Hepatocyte (in vitro differentiated cells): ENCODE results near the gene HOXC12. TPM values are rescaled to one million over a fixed set of nuclear protein-coding genes. Genes with fewer than 3 reads are reported as not detected.
A peak's percentile ranks its signal among the peaks of the same experiment; 100 is the strongest.

Experiments
- DNase-seq: peaks from one replicate; pipeline ENCODE4 v3.0.0-alpha.2; 2016; ENCODE audit warnings: low spot score
- H2AFZ ChIP-seq: fragments of 200-600 bp; sonication (generic); 2 replicates; pipeline ENCODE4 v1.6.0; 2016; ENCODE audit warnings: antibody characterized with exemption, mild to moderate bottlenecking
- H3K27ac ChIP-seq: fragments of 200-600 bp; sonication (generic); 2 replicates; pipeline ENCODE4 v1.5.1; 2016; ENCODE audit warnings: mild to moderate bottlenecking
- H3K27me3 ChIP-seq: fragments of 200-600 bp; sonication (generic); 2 replicates; pipeline ENCODE4 v1.6.1; 2016
- H3K36me3 ChIP-seq: fragments of 200-600 bp; sonication (generic); replicated peaks from 2 replicates; pipeline ENCODE4 v1.5.1; 2016; ENCODE audit warnings: low read depth; ENCODE audit not compliant: insufficient read depth
- H3K4me1 ChIP-seq: fragments of 200-600 bp; sonication (generic); 2 replicates; pipeline ENCODE4 v1.5.1; 2016; ENCODE audit warnings: mild to moderate bottlenecking, moderate library complexity; ENCODE audit not compliant: insufficient read depth
- H3K4me2 ChIP-seq: fragments of 200-600 bp; sonication (generic); 2 replicates; pipeline ENCODE4 v1.6.0; 2016
- H3K4me3 ChIP-seq: fragments of 200-600 bp; sonication (generic); 2 replicates; pipeline ENCODE4 v1.5.1; 2016; ENCODE audit warnings: mild to moderate bottlenecking
- H3K79me2 ChIP-seq: fragments of 200-600 bp; sonication (generic); 2 replicates; pipeline ENCODE4 v1.6.0; 2017; ENCODE audit warnings: mild to moderate bottlenecking
- H3K9me2 ChIP-seq: fragments of 200-600 bp; sonication (generic); replicated peaks from 2 replicates; pipeline ENCODE4 v1.6.0; 2017; ENCODE audit warnings: mild to moderate bottlenecking; ENCODE audit not compliant: insufficient read depth
- H3K9me3 ChIP-seq: fragments of 200-600 bp; sonication (generic); 2 replicates; pipeline ENCODE4 v1.5.1; 2016; ENCODE audit warnings: low read depth, mild to moderate bottlenecking
- H4K20me1 ChIP-seq: fragments of 200-600 bp; sonication (generic); 2 replicates; pipeline ENCODE4 v1.6.0; 2016; ENCODE audit warnings: mild to moderate bottlenecking; ENCODE audit not compliant: insufficient read depth, poor library complexity, severe bottlenecking
- EZH2 ChIP-seq: fragments of 200-600 bp; sonication (generic); IDR thresholded peaks from 2 replicates; pipeline ENCODE4 v1.6.1; 2016; ENCODE audit warnings: antibody characterized with exemption, mild to moderate bottlenecking, borderline replicate concordance
- EZH2phosphoT487 ChIP-seq: fragments of 200-600 bp; sonication (generic); IDR thresholded peaks from one replicate; pipeline ENCODE4 v1.6.1; 2018; ENCODE audit warnings: antibody characterized with exemption, mild to moderate bottlenecking, low read depth, moderate library complexity; ENCODE audit not compliant: unreplicated experiment, severe bottlenecking
- WGBS: methylation state at CpG from one replicate; pipeline ENCODE4 v1.1.6; 2016; ENCODE audit warnings: low lambda C conversion rate; ENCODE audit errors: missing lambda C conversion rate; 5-methylcytosine and 5-hydroxymethylcytosine counted together
- polyA plus RNA-seq: library from polyadenylated mRNA; unstranded; fragments of >200 nt; fragmentation: Nextera tagmentation; extraction: Ambion mirVana; gene quantifications from 2 replicates; pipeline ENCODE4 v1.2.1, GENCODE V29; 2016
- total RNA-seq: library from RNA; depleted of rRNA; stranded (reverse); fragments of >200 nt; gene quantifications from 2 replicates; pipeline ENCODE4 v1.2.3, GENCODE V29; 2014
- TF ChIP-seq, protein P1 (sequence below): fragments of 200-600 bp; sonication (generic); IDR thresholded peaks from 2 replicates; pipeline ENCODE4 v1.5.1; 2016; ENCODE audit warnings: antibody characterized with exemption, mild to moderate bottlenecking; ENCODE audit not compliant: poor library complexity

The HOXC12 gene
- total and polyA plus RNA-seq, 2 experiments from 2014 or later, result not detected

DNA sequence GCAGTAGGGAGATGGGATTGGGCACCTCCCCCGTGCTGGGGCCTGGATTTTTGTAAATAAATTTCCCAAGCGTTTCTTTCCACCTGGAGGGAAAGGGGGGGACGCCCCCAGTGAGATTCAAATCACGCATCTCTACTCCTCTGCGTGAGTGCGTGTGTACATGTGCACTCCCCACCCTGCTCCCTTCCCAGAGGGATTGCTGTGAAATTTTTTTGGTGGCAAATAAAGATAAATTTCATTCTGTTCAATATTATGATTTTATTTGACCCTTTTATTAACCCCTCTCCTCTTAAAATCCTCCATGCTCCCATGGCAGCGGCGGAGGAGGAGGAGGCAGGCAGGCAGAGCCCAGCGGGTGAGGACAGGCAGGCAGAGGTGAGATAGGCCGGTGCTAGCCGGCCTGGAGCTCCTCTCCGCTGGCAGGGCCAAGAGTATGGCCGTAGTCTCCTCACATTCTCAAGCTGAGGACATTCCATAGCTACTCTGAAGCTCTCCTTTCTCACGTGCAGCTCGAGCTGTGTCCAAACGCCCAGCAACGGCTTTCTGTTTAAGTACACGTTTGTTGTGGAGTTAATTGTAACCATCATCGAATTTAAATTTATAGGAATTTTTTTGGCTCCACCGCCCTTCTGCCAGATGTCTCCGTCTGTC lies 21.6 kb downstream of the HOXC12 start:
- TF ChIP-seq EZH2 (no peak), EZH2phosphoT487 (no peak)
- TF ChIP-seq, protein P1, sequence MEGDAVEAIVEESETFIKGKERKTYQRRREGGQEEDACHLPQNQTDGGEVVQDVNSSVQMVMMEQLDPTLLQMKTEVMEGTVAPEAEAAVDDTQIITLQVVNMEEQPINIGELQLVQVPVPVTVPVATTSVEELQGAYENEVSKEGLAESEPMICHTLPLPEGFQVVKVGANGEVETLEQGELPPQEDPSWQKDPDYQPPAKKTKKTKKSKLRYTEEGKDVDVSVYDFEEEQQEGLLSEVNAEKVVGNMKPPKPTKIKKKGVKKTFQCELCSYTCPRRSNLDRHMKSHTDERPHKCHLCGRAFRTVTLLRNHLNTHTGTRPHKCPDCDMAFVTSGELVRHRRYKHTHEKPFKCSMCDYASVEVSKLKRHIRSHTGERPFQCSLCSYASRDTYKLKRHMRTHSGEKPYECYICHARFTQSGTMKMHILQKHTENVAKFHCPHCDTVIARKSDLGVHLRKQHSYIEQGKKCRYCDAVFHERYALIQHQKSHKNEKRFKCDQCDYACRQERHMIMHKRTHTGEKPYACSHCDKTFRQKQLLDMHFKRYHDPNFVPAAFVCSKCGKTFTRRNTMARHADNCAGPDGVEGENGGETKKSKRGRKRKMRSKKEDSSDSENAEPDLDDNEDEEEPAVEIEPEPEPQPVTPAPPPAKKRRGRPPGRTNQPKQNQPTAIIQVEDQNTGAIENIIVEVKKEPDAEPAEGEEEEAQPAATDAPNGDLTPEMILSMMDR, result no peak
- 14% methylated on average over 21 of the region's 21 CpGs for WGBS

DNA sequence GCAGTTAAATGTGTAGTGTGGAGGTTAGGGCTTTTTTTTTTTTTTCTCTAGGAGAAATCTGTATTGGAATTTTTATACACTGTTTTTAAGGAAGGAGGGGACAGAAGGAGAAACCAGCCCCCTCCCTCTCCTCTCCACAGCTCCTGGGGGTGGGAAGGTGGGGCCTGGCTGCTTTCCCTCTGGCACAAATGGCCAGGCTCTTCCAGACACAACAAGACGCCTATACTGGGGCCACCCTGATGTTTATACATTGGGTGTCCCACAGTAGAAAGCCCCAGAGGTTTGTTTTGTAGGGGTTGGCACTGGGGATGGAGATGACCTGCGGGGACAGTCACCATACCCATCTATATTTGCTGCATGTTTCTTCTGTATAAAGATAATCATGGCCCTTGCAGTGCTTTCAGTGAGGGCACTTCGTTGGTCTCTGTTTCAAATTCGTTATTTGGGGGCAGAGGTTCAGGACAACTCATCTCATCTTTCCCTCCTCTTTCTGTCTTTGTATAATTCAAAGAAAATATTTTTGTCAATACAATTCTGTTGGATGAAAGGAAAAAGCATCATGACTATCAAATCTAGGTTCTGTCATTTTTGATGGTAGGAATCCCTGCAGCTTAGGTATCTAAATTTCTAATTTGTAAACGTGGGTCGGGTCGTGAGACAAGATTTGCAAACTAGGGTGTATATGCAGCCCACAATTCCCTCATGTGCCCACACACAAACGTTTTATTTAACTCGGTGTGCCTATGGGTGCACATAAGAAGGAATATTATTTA lies 22.3 kb downstream of the HOXC12 start:
- H3K9me3 ChIP-seq, result no peaks in the 10 kb centered on the region
- TF ChIP-seq, protein P1, result no peak
- TF ChIP-seq EZH2, result no peak
- TF ChIP-seq EZH2phosphoT487, result no peak
- no peaks in the 10 kb centered on the region for H3K9me2 ChIP-seq
- no peak overlapping the region for H2AFZ ChIP-seq
- peaks cover 90% of the 10 kb centered on the region for H3K27me3 ChIP-seq
- no peak overlapping the region for H3K4me3 ChIP-seq
- no peaks in the 10 kb centered on the region for H4K20me1 ChIP-seq
- 28% methylated on average over 9 of the region's 9 CpGs for WGBS
- DNase-seq, result no peak
- H3K4me2 ChIP-seq, result peak overlapping the region; percentile 72
- H3K4me1 ChIP-seq, result peaks cover 37% of the 10 kb centered on the region
- no peaks in the 10 kb centered on the region for H3K36me3 ChIP-seq
- H3K27ac ChIP-seq, result peak overlapping the region; percentile 95
- H3K79me2 ChIP-seq, result no peaks in the 10 kb centered on the region

More for the DNA sequence above, 21.6 kb downstream of the HOXC12 start:
- Histone ChIP-seq H4K20me1 (no peaks in the 10 kb centered on the region), H3K9me2 (no peaks in the 10 kb centered on the region), H3K4me1 (peaks cover 37% of the 10 kb centered on the region), H3K27ac (peak overlapping the region; percentile 95), H3K79me2 (no peaks in the 10 kb centered on the region), H3K9me3 (no peaks in the 10 kb centered on the region), H3K4me3 (no peak overlapping the region), H3K36me3 (no peaks in the 10 kb centered on the region), H3K27me3 (peaks cover 90% of the 10 kb centered on the region), H3K4me2 (peak overlapping the region; percentile 50), H2AFZ (no peak overlapping the region)
- DNase-seq, result no peak

DNA sequence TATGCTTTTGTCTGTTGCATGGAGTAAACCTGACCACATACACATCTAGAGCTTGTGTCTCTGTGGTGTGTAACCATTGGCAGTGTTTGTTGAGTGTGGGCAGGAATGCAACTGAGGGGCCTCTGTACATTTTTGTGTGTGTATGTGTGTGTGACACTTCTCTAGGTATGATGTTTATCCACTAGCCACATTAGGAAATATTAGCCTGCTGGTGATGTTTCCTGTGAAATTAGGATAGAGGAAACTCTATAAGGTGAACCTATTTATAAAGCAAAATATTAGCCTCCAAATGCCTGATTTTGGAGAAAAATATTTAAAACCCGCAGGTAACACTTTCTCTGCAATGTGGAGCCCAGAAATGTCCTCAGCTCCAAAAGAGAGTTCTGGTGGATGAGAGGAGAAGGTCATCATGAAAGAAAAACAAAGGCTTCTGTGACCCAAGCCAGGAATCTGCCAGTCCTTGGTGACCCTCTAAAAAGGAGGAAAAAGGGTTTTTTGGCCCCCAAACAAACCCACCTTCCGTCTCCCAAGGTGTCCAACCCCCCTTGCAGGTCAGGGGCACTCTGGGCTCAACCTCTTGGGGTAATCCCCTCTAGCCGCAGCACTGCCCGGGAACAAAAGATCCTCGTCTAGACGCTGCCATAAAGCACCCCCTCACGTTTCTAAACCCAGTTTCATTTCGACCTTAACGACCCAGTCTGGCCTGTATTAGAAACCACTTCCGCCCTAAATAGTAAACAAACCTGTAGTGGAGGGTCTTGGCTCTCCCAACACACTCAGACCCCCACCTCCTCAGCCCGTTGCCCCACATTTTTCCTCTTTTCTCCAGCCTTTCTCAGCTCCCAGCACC lies 23.1 kb downstream of the HOXC12 start:
- TF ChIP-seq EZH2phosphoT487 (no peak), EZH2 (peak; percentile 35)
- Histone ChIP-seq H3K9me2 (no peaks in the 10 kb centered on the region), H3K27me3 (peaks cover 90% of the 10 kb centered on the region), H3K79me2 (no peaks in the 10 kb centered on the region), H3K27ac (peak overlapping the region; percentile 95), H3K4me2 (peak overlapping the region; percentile 72), H3K36me3 (no peaks in the 10 kb centered on the region), H3K4me1 (peaks cover 37% of the 10 kb centered on the region), H3K9me3 (no peaks in the 10 kb centered on the region), H2AFZ (no peak overlapping the region), H4K20me1 (no peaks in the 10 kb centered on the region), H3K4me3 (no peak overlapping the region)
- DNase-seq, result no peak
- 6% methylated on average over 11 of the region's 11 CpGs for WGBS
